ENCODE data around the gene VWA8.

DNA sequence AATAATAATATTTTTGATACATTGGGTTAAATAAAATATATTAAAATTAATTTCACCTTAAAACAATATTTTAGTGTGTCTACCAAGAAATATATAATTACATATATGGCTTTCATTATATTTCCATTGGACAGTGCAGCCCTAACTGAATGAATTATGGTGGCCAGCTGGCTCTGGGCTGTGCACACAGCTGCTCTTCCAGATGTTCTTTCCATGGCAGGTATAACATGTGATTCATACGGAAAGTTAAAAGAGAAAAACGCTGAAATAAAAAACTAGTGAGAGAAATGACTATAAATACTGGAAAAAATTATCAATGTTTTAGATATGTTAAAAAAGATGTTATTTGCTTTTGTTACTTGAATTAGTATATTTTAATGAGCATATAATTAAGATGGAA, 287.3 kb downstream of the VWA8 start:
- TF ChIP-seq POLR2A (IDR thresholded peaks at IDR 0.05; ENCODE audit: low read length) (no peak), GATA1 (IDR thresholded peaks at IDR 0.05; ENCODE audit: low read depth, low read length) (no peak)
